ENCODE data around the gene HSPB9. TPM values are rescaled to one million over a fixed set of nuclear protein-coding genes. Genes with fewer than 3 reads are reported as not detected.

The HSPB9 gene
- under 0.01 TPM in 1 of 2 replicates, not detected in the other for total RNA-seq

GRCh38 chr17:42122371-42123303 lies at the start of gene HSPB9:
Gene HSPB9 (plus strand): TSS chr17:42122804. CDS start chr17:42122851, 47 bp downstream.

GRCh38 chr17:42097691-42098631 lies 24.6 kb upstream of the HSPB9 start, which contains the start of gene ZNF385C:
Gene ZNF385C (minus strand): TSS chr17:42098473. CDS start chr17:42063056, 35,417 bp downstream.

GRCh38 chr17:42112552-42113176 lies 9.9 kb upstream of the HSPB9 start, which contains the start of gene DHX58:
Gene DHX58 (minus strand): TSS chr17:42112714. CDS start chr17:42111892, 822 bp downstream.

GRCh38 chr17:42120770-42121769 lies 1.5 kb upstream of the HSPB9 start, which contains the start of gene KAT2A:
Gene KAT2A (minus strand): TSS chr17:42121367. CDS start chr17:42121304, 63 bp downstream.

Other genes starting within 250 kb of the HSPB9 start
- gene ACLY, start 203.9 kb upstream of the HSPB9 start, total RNA-seq: 159 and 189 TPM in 2 replicates
- gene ODAD4, start 192.2 kb upstream of the HSPB9 start, total RNA-seq: 0.11 and 0.34 TPM in 2 replicates
- gene CNP, start 156.0 kb upstream of the HSPB9 start, total RNA-seq: 49.5 and 55.5 TPM in 2 replicates
- 63.2 and 84.4 TPM in 2 replicates for gene DNAJC7, start 105.4 kb upstream of the HSPB9 start, total RNA-seq
- gene NKIRAS2, start 102.7 kb upstream of the HSPB9 start, total RNA-seq: 30.3 and 35.0 TPM in 2 replicates
- 0.22 and 0.26 TPM in 2 replicates for gene C17orf113, start 72.2 kb upstream of the HSPB9 start, total RNA-seq
- not detected in 2 replicates for gene ZNF385C, start 24.3 kb upstream of the HSPB9 start, total RNA-seq
- gene DHX58, start 10.1 kb upstream of the HSPB9 start, total RNA-seq: 2.5 and 2.8 TPM in 2 replicates
- 4.9 and 8.3 TPM in 2 replicates for gene KAT2A, start 1.4 kb upstream of the HSPB9 start, total RNA-seq
- gene RAB5C, start 32.2 kb downstream of the HSPB9 start, total RNA-seq: 72.4 and 77.7 TPM in 2 replicates
- under 0.01 TPM in 2 replicates for gene KCNH4, start 58.3 kb downstream of the HSPB9 start, total RNA-seq
- gene HCRT, start 62.6 kb downstream of the HSPB9 start, total RNA-seq: not detected in 2 replicates
- gene GHDC, start 71.7 kb downstream of the HSPB9 start, total RNA-seq: 17.2 and 27.1 TPM in 2 replicates
- gene STAT5B, start 153.6 kb downstream of the HSPB9 start, total RNA-seq: 32.8 and 33.8 TPM in 2 replicates
- gene STAT5A, start 165.7 kb downstream of the HSPB9 start, total RNA-seq: 44.3 and 56.0 TPM in 2 replicates